Tongue (tissue), 2 donors: ENCODE results near the gene ST7L. TPM values are rescaled to one million over a fixed set of nuclear protein-coding genes. Genes with fewer than 3 reads are reported as not detected.

Experiments
- DNase-seq: peaks from one replicate; pipeline ENCODE4 v3.0.0-alpha.2; 2015
- total RNA-seq: library from RNA; depleted of rRNA; stranded (reverse); fragments of >200 nt; gene quantifications from one replicate; pipeline ENCODE4 v1.2.3, GENCODE V29; 2014

Gene ST7L
- total RNA-seq, 1 donor from 2014 or later, result 38.3 TPM

DNA sequence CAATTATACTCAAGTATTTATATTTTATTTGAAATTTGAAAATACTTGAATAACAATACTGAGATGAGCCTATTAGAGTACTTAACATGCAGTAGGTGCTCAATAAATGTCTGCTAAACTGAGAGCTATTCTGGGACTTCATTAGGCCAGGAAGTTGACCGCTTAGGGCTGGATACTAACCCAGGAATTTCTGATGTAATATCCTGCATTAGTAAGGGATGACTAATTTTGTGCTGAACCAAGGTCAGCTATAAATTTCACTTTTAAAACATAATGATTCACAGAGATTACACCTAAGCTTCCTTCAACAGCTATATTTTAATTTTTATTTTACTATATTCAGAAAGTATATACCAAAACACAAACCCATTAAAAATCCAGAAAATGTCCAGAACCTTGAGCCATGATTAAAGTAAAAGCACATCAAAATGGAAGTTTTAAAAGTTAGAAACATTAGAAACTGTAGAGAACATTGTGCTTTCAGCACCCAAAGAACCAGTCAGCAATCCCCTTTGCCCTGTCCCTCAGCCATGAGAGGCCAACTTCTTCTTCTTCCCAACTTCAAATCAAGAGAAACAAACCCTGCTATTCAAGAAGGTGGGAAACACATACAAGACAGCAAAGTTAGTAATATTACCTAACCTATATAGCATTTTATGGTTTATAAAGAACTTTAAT, 74.8 kb downstream of the ST7L start:
- no peak for DNase-seq

DNA sequence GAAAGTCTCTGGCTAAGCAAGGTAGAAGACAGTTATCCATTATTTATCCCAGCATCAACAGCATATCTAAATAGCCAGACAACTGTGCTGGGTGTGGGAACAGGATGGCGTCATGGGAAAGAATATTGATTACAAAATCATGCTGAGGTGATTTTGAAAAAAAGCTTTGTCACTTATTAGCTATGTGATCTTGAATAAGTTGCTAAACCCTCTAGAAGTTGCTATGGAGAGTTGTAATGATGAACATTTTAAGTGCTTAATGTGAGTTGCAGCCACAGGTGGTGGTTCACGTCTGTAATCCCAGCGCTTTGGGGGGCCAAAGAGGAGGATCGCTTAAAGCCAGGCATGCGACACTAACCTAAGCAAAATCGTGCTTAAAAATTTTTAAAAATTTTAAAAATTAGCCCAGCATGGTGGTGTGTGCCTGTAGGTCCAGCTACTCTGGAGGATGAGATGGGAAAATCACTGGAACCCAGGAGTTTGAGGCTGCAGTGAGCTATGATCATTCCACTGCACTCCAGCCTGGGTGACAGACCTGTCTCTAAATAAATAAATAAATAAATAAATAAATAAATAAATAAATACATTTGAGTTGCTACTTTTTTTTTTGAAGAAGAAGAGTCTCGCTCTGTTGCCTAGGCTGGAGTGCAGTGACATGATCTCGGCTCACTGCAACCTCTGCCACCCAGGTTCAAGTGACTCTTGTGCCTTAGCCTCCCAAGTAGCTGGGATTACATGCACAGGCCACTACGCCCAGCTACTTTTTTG, 76.6 kb downstream of the ST7L start:
- no peak for DNase-seq

GRCh38 chr1:112541299-112541698, 77.6 kb downstream of the ST7L start:
- no peak for DNase-seq

- no peak for DNase-seq
Measured at GRCh38 chr1:112540226-112540794, 78.6 kb downstream of the ST7L start.

DNA sequence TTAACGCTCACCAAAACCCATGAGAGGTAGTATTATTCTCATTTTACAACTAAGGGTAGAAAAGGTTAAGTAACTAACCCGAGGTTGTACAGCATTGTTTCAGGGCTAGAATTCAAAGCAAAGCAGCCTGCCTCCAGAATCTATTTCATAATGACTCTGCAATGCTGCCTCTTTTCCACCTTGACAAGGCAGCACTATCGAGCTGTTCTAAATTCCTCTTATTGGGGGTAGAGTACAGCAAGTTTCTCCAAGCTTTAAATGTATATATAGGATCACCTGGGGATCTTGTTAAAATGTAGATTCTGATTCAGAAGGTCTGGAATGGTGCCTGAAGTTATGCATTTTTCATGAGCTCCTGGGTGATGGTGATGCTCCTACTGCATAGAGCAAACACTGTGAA, 80.1 kb downstream of the ST7L start:
- DNase-seq, result no peak

DNA sequence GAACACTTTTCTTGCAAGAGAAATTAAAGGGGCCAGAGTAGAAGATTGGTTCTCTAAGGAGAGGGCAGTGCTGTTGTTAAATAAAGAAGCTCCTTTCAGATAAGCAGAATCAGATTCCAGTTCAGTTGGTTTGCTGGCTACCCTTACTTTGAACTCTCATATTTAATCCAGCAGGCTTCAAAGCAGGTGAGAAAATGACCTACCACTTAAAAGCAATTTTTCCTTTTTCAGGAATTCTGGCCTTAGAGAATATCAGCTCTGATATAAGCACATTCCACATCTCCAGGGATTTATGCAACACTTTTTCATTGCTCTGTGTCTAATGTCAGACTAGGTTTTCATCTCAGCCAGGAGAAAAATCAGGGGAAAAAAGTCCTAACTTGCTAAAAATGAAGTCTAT, 81.5 kb downstream of the ST7L start:
- no peak for DNase-seq

DNA sequence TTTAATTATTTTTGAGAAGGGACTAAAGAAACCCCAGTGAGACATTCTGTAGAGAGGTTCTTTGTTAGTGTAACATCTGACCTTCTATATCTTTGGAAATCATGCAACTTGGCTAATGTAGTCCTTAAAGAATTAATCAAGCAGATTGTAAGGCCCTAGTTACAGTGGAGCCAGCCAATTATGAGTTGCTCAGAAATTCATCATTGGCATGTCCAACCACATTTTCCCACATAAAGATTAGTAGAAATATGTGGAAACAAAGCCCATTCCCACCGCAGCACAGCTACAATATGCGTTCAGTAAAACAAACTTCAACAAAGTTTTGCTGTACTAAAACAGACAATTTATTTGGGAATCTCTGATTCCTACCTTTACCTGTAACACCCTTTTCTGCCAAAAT, 82.4 kb downstream of the ST7L start:
- DNase-seq, result no peak

- no peak for DNase-seq
Measured at GRCh38 chr1:112533029-112533428, 85.9 kb downstream of the ST7L start.

DNA sequence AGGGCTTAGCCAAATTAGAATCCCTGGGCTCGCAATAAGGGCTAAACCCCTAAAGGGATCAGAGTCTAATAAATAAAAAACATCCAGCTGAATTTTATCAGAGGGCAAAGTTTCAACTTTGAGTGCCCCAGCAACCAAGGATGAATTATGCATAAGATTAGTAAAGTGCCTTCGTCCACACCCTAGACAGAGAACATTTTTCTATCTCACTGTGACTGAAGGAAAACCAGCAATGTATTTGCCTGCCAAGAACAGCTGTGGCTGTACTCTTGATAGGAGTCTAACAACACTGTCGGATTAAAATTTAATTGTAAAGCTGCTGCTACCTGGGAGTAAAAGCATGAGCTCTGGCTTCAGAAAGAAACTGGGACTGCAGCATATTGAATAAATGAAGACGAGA, 86.9 kb downstream of the ST7L start:
- DNase-seq, result no peak

DNA sequence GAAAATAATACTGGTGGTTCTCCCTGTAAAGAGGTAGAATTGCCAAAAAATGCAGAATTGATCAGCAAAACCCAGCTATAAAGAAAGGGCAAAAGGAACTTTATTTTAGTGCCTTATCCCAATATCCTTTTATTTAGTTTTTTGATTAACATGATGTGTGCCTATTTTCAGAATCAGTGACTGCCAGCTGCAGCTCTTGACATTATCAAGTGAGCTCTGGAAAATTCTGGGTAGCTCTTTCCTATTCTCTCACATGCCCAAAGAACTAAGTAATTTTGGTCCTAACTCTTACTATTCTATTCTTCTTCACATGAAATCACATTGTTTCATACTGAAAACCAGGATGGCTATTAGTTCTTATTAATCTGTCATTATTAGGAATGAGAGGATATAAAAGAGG, 88.1 kb downstream of the ST7L start:
- no peak for DNase-seq

DNA sequence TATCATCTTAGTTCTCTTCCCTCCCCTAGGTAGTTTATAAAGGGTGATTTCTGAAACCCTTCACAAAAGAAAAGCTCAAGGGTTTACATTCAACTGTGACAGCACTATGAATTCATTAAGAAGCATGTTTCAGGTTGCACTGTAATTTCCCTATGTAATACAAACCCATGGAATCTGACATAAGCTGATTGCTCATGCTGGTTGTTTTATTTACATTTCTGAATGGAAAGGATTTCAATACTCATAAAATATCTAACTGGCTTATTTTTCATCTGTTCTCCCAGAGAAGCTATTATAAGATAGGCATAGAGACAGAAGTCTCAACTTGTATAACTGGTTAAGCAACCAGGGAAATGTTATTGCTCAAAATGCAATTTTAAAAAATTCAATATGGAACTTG, 89.6 kb downstream of the ST7L start:
- DNase-seq, result peak; percentile 32

DNA sequence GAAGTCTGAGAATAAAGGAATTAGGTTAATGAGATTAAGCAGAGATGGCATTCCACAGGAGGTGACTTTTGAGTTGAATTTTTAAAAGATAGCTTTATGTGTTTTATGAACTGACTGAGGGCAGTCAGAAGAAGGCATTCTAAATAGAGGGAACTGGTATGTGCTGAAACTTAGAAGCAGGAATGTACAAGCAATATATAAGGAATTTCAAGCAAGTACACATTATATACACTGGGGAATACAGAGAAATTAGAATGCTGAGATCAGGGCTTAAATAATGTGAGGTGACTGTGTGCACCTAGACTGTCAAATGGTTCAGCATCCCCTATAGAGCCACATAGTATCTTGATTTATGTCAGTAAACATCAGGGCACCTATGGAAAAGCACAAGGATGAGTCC, 90.9 kb downstream of the ST7L start:
- DNase-seq, result no peak

- no peak for DNase-seq
Measured at GRCh38 chr1:112527266-112528010, 91.5 kb downstream of the ST7L start.

DNA sequence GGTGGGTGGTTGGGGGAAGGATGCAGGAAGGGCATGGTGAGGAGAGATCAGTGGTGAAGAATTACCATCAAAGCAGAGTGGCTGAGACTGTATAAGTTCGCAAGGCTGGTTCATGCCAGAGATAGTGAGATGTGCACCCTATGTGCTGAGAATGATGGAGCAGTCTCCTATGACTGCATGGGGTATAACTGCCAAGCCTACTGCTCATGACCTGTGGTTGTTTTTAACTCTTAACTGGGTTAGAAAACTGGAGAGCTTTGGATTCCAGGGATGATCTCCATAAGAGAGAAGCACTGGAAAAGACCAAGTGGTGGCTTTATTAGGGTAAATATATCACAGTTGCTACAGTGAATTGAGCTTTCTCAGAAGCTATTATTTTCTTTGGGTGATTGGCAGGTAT, 94.0 kb downstream of the ST7L start:
- no peak for DNase-seq

GRCh38 chr1:112524251-112524650, 94.7 kb downstream of the ST7L start:
- DNase-seq, result no peak

DNA sequence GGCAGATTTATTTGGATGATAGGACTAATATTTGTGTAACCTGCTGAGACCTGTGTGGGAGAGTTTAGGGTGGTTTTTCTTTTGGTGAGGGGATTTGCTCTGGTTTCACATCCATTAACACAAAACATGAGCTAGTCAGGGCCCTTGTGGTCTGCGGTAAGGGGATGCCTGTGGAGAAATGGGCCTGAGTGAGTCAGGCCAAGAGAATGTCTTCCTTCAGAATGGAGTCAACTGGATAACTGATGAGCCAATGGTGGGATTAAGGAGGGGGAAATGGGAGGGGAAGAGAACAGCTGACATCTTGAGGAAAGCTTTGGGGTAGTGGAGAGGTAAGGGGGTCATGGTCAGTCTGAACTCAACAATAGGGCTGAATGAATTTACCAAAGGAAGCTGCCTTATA, 96.3 kb downstream of the ST7L start:
- no peak for DNase-seq

- no peak for DNase-seq
Measured at GRCh38 chr1:112520166-112520565, 98.8 kb downstream of the ST7L start.

DNA sequence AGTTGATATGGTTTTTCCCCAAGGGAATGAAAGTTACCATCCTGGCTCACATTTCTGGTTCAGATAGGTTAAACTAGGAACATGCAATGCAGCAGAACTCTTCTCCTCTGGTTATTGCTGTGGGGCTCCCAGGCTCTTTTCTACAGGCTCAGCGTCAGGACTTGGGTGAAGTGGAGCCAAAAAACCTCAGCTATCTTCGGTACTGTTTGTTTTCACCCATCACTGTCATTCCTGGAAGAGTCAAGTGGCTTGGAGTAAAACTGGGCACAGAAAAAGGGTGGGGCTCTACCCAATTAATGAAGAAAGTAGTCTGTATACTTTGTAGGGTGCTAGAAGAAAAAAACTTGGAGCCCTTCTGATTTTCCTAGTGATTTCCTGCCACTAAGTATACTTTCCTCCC, 100.8 kb downstream of the ST7L start:
- no peak for DNase-seq

- no peak for DNase-seq
Measured at GRCh38 chr1:112517646-112518045, 101.3 kb downstream of the ST7L start.

DNA sequence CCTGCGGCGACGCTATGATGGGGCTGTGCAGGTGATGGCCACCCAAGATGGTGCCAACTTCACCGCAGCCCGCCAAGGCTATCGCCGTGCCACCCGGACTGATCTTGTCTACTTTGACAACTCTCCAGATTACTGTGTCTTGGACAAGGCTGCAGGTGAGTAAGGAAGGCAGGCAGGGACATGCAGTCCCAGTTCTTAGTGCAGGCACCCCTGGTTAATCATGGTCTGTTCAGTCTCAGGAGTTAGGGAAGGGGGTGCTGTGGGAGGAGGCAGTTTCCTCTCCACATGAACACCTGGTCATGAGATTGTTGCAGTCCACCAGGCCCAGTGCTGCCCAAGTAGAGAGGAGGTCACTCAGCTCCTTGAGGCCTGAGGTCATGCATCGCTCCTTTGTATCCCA, 101.7 kb downstream of the ST7L start:
- no peak for DNase-seq

DNA sequence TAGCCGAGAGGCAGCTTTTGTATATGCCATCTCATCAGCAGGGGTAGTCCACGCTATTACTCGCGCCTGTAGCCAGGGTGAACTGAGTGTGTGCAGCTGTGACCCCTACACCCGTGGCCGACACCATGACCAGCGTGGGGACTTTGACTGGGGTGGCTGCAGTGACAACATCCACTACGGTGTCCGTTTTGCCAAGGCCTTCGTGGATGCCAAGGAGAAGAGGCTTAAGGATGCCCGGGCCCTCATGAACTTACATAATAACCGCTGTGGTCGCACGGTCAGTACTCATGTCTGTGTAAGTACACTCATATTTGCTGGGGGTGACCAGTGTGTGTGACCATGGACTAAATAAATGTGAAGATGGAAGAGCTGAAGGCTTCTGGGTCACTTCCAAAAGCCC, 102.8 kb downstream of the ST7L start:
- no peak for DNase-seq

- DNase-seq, result no peak
Measured at GRCh38 chr1:112515311-112516009, 103.5 kb downstream of the ST7L start.
